Midbrain (tissue), 1 donor: ENCODE data around the gene LHX3.

Experiments
- DNase-seq: peaks from one replicate; lab custom pipeline; 2025; lab: John Stamatoyannopoulos, UW

LHX3 gene

GRCh38 chr9:136192289-136193126, 12.4 kb downstream of the LHX3 start:
- DNase-seq, result no peak

DNA sequence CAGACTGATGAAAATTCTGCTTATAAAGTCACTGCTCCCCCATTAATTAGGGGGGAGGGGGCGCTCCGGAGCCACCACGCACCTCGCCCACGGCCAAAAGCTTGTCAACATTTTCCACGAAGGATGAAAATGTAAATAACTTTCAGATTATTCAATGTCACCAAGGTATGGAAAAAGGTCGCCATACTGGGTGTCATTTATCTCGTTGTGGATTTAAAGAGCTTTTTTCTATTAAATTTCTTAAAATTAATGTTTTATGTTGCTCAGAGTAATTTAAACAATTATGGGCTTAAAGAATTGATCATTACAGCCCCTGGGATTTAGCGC, 13.0 kb downstream of the LHX3 start:
- no peak for DNase-seq

GRCh38 chr9:136191099-136191959, 13.6 kb downstream of the LHX3 start:
- DNase-seq, result no peak

- no peak for DNase-seq
These were observed 14.3 kb downstream of the LHX3 start for GRCh38 chr9:136190656-136191055.

- DNase-seq, result no peak
These were observed 14.7 kb downstream of the LHX3 start for GRCh38 chr9:136190237-136190601.

GRCh38 chr9:136189394-136190236, 15.3 kb downstream of the LHX3 start:
- no peak for DNase-seq

DNA sequence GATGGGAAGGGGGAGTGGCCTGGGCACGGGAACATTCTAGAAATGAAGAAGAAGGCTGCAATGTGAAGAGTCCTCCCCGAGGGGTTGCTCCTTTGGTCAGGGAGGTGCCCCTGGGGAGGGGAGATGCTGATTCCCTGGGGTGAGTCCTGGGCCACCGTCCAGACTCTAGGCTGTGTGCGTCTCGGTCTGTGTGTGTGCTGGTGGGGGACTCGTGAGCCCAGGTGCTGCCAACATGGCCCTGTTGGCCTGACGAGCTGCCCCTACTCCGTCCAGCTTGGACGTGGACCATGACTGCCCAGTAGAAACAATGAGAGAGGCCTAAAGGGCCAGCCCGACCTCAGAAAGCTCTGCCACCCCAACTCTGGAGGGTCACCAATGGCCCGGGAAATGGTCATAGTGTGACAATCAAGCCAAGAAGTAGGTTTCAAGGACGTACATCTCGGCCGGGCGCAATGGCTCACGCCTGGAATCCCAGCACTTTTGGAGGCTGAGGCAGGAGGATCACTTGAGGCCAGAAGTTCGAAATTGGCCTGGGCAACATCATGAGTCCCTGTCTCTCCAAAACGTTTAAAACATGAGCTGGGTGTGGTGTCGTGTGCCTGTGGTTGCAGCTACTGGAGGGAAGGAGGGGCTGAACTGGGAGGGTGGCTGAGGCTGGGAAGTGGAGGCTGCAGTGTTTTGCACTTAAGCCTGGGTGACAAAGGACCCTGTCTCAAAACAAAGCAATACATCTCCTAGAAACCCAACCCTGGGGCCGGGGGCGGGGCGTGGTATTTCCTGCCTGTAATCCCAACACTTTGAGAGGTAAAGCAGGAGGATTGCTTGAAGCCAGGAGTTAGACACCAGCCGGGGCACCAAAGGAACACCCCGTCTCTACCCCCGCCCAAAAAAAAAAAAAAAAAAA, 17.0 kb downstream of the LHX3 start:
- no peak for DNase-seq

DNA sequence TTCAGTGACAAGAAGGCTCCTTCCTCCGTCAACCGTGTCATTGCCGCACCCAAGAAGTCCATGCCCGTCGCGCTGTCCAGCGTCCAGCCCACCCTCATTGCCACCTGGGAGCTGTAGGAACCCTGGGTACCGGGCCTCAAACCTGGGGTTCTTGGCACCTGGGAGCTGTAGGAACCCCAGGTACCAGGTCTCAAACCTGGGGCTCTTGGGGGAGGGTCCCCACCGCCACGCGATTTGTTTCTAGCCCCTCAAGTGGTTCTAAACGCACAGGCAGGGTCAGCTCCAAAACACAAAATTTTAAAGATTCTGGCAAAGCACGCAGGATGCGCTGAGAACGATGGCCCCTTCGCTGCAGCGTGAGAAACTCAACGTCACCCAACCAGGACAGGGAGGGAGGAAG, 17.7 kb downstream of the LHX3 start:
- no peak for DNase-seq

DNA sequence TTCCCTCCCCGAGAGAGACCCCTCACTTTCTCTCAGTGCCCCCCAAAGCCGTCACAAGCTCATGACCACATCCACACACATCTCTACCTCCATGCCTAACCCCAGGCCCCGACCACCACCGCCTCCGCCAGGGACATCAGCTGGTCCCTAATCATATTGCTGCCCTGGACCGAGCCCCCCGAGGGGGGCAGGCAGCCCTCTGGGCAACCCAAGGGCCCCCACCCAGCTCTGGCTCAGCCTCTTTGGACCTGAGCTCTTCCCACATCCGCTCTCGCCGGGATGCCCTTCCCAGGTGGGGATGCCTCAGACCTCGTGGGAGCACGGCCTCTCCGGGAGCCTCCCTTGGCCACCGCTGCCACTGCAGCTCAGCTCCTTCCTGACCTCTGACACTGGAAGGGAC, 18.5 kb downstream of the LHX3 start:
- no peak for DNase-seq

GRCh38 chr9:136185596-136186366, 19.1 kb downstream of the LHX3 start:
- DNase-seq, result no peak

DNA sequence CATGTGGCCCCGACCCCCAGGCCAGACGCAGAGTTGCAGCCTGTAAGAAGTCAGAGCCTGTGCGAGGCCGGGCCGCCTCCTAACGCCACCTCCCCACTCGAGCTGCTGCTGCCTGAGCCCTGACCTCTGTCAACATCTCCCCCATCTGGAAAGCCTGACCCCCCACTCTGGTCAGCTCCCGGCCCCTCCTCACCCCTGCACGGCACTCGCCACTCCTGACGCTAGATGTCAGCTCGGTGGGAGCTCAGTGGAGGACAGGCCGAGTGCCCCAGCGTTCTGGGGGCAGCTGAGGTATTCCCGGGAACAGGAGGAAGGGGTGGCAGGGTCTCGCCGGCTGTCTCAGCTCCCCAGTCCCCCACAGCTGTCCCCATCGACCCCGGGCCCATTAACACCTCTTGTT, 19.9 kb downstream of the LHX3 start:
- no peak for DNase-seq

- no peak for DNase-seq
These were observed 22.0 kb downstream of the LHX3 start for GRCh38 chr9:136182850-136183422.

GRCh38 chr9:136182420-136182787, 22.5 kb downstream of the LHX3 start:
- no peak for DNase-seq

DNA sequence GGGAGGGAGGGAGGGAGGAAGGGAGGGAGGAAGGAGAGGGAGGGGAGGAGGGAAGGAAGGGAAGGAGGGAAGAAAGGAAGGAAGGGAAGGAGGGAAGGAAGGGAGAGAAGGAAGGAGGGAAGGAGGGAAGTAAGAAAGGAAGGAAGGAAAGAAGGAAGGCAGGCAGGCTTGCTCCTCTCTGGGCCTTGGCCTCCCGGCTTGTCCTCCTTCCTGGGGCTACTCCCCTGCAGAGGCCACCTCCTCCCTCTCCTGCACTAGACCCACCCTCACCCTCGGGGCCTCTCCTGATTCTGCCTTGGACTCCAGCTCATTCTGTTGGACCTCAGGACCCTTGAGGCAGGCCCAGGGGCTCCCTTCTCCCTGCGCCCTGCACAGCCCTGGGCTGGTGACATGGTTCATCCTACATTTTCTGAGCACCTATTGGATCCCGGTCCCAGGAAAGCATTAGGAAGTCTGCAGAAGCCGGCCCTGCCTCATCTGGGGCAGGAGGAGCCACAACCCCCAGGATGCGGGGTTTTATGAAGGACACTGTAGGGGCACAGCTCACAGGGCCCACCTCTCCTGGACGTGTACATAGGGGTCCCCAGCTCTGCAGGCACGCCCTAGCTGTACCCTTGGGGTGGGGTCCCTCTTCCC, 23.0 kb downstream of the LHX3 start:
- DNase-seq, result no peak

GRCh38 chr9:136180586-136180985, 24.3 kb downstream of the LHX3 start:
- no peak for DNase-seq

GRCh38 chr9:136179761-136180160, 25.2 kb downstream of the LHX3 start:
- no peak for DNase-seq

DNA sequence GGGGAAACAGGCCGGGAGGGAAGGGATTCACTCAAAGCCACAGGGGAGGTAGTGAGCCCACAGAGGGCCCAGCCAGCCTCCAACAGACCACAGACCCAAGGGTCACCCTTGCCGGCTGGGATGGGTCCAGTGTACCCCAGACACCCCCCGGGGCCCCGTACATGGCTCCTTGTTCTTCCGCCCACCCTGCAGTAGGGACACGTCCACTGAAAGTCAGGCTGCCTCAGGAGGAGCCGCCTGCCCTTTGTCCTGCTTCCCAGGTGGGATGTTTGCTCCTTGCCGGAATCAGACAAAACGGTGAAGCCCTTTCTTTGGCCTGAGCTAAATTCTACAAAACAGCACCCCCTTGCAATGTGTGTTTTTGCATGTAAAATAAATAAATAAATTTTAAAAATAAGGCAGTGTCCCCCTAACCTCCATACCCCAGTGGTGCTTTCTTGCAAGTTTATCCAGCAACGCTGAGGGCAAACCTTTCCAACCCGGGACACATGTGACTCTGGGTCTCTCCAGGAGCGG, 25.8 kb downstream of the LHX3 start:
- no peak for DNase-seq

GRCh38 chr9:136178773-136179075, 26.2 kb downstream of the LHX3 start:
- no peak for DNase-seq

DNA sequence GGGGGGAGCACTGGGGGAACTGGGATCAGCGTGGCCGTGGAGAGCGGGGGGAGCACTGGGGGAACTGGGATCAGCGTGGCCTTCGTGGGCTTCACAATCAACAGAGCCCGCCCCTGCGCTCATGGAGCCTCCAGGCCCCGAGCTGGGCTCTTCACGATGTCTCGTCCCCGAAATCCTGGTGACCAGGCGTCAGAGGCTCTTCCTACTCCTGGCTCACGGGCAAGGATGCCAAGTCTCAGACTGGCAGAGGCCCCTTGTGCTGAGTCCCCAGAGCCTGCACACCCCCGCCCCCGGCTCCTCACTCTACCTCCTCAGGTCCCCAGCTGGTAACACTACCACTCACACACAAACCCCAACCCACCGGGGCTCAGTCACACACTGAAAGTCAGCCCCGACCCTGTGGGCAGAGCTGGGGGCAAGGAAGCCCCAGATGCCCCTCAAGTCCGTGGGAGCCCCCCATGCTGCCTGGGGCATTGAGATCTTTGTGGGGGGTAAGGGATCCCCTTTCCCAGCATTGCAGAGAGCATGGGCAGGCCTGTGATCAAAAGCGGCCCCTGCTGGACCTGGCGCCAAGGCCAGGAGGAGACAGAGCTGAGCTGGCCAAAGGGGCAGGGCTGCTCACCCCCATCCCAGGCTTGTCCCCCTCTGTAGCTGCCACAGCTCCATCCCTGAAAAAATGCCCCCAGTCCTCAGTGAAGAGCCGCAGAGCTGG, 26.7 kb downstream of the LHX3 start:
- DNase-seq, result no peak
